H1 (cell line): ENCODE results near the gene SAG. TPM values are rescaled to one million over a fixed set of nuclear protein-coding genes. Genes with fewer than 3 reads are reported as not detected.

Source experiments
- KDM1A ChIP-seq: fragments of 200-600, 300-600 bp; sonication (generic); IDR thresholded peaks from 2 replicates; pipeline ENCODE4 v1.7.1; 2016; ENCODE audit warnings: mild to moderate bottlenecking, low read length, borderline replicate concordance
- KDM4A ChIP-seq: IDR thresholded peaks from one replicate; pipeline ENCODE4 v1.7.1; 2012; ENCODE audit warnings: low read depth, mild to moderate bottlenecking, moderate library complexity, low read length, inconsistent platforms; ENCODE audit not compliant: severe bottlenecking
- polyA plus RNA-seq, 7 experiments: library from polyadenylated mRNA; depleted of rRNA in 3 of 7; stranded (reverse) in 5 of 7; unstranded in 2 of 7; fragments of >200 nt in 5 of 7; fragments of 200-250 nt in 2 of 7; gene quantifications; 1 replicate in 5 of 7; 2 replicates in 1 of 7; 4 replicates in 1 of 7; pipeline versions ENCODE4 v1.2.1 to v1.2.3, GENCODE V29; 2011 to 2013; ENCODE audit warnings: missing spikeins in 2 of 7, mixed read lengths in 2 of 7
- total RNA-seq: library from RNA; stranded (reverse); fragmentation: NEBNext Ultra II Directional; extraction: Animal tissue kit (Norgen Biotek cat#: 25700); gene quantifications from 2 replicates; pipeline ENCODE4 v1.2.1, GENCODE V29; 2021

Gene SAG
- total and polyA plus RNA-seq, 2 of the 8 experiments (the other 6 are each of a cell fraction or from before 2014, with no cell fraction given), result not detected

DNA sequence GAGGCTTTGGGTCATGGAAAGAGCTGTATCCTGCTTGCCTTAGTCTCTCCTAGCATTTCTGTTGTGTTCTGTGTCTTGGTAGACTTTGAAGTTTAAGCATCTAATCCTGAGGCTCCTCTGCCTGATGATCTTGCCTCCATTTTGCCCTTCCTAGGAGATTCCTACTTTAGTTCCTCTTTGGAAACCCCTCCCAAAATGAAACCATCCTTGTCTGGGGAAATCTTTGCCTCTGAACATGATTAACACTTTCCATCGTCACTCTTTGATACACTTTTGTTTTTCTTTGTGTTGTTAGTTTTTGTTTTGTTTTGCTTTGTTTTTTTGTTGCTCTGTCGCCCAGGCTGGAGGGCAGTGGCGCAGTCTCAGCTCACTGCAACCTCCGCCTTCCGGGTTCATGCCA is 47.0 kb upstream of the SAG start (continued):
- TF ChIP-seq KDM1A (no peak), KDM4A (no peak)
